ENCODE measurements around the gene GPRC5A. TPM values are rescaled to one million over a fixed set of nuclear protein-coding genes. Genes with fewer than 3 reads are reported as not detected.

GPRC5A gene
- total and polyA plus RNA-seq, 2 experiments from 2014 or later = 0.16 to 0.38 TPM

GRCh38 chr12:12890543-12891079 is 751 bp upstream of the GPRC5A start:
- Histone ChIP-seq H3K27me3 (ENCODE audit: insufficient read depth) (peaks cover 60% of the 10 kb centered on the region), H3K27ac (ENCODE audit: low read depth) (no peak overlapping the region), H3K9me2 (ENCODE audit: insufficient read depth) (no peaks in the 10 kb centered on the region), H3K79me2 (replicated peaks; ENCODE audit: insufficient read depth) (no peaks in the 10 kb centered on the region), H3K36me3 (ENCODE audit: insufficient read depth) (no peaks in the 10 kb centered on the region), H3K4me2 (peak overlapping the region; percentile 97), H2AFZ (peak overlapping the region; percentile 100), H3F3A (replicated peaks; ENCODE audit: low read depth) (no peaks in the 10 kb centered on the region), H3K4me1 (ENCODE audit: insufficient read depth) (peaks cover 5% of the 10 kb centered on the region), H4K20me1 (replicated peaks; ENCODE audit: insufficient read depth) (no peaks in the 10 kb centered on the region), H3K4me3 (peak overlapping the region; percentile 86)
- Mint-ChIP-seq H3K27ac (no peak overlapping the region), H3K36me3 (ENCODE audit: low read depth) (no peaks in the 10 kb centered on the region), H3K9me3 (no peaks in the 10 kb centered on the region; the same call in 2 of the 3 replicates), H3K4me1 (peaks cover 30% of the 10 kb centered on the region), H3K27me3 (ENCODE audit: insufficient read depth, low read depth, poor library complexity) (peaks cover 38% of the 10 kb centered on the region), H3K4me3 (peak overlapping the region; percentile 88)
- peak; percentile 79 for DNase-seq (ENCODE audit: low spot score)
- peak in 1 of 2 experiments; percentile 38; a peak in 2 of 4 replicates for TF ChIP-seq CTCF (conservative IDR thresholded peaks at IDR 0.05; ENCODE audit: low read depth in 2 of 2)
- no peak for TF ChIP-seq NANOG (IDR thresholded peaks at IDR 0.05; ENCODE audit: borderline replicate concordance)
- peak; percentile 85 for ATAC-seq

- peaks cover 52% of the 10 kb centered on the region for H3K27me3 ChIP-seq (ENCODE audit: insufficient read depth)
- H3K27ac Mint-ChIP-seq = no peak overlapping the region
- peak; percentile 4; the same call in 2 of the 3 replicates for ATAC-seq
Observed at GRCh38 chr12:12891881-12892355, 556 bp downstream of the GPRC5A start.

More at GRCh38 chr12:12891881-12892355, 556 bp downstream of the GPRC5A start:
- peaks cover 5% of the 10 kb centered on the region for H3K4me1 ChIP-seq (ENCODE audit: insufficient read depth)
- Mint-ChIP-seq H3K27me3 (ENCODE audit: insufficient read depth, low read depth, poor library complexity) (peaks cover 29% of the 10 kb centered on the region), H3K9me3 (no peaks in the 10 kb centered on the region; the same call in 2 of the 3 replicates), H3K36me3 (ENCODE audit: low read depth) (no peaks in the 10 kb centered on the region), H3K4me3 (peak overlapping the region; percentile 88), H3K4me1 (peaks cover 24% of the 10 kb centered on the region)
- TF ChIP-seq ZNF331 (CRISPR knock-in tag; IDR thresholded peaks at IDR 0.05; ENCODE audit: low read depth) = no peak
- no peak for TF ChIP-seq EZH2 (IDR thresholded peaks at IDR 0.05; ENCODE audit: low read depth, unreplicated experiment)
- no peak for TF ChIP-seq JUNB (IDR thresholded peaks at IDR 0.05; ENCODE audit: unreplicated experiment)
- no peak for TF ChIP-seq CREB1 (CRISPR knock-in tag; IDR thresholded peaks at IDR 0.05; ENCODE audit: low read depth)
- TF ChIP-seq ZNF114 (CRISPR knock-in tag; IDR thresholded peaks at IDR 0.05) = no peak
- TF ChIP-seq NANOG (IDR thresholded peaks at IDR 0.05; ENCODE audit: borderline replicate concordance) = no peak
- no peak for TF ChIP-seq ZNF462 (CRISPR knock-in tag; IDR thresholded peaks at IDR 0.05)
- TF ChIP-seq REST (IDR thresholded peaks at IDR 0.05; ENCODE audit: unreplicated experiment) = no peak
- peak overlapping the region; percentile 100 for H2AFZ ChIP-seq
- H3K27ac ChIP-seq (ENCODE audit: low read depth) = no peak overlapping the region
- no peaks in the 10 kb centered on the region for H3K9me2 ChIP-seq (ENCODE audit: insufficient read depth)
- H3K4me2 ChIP-seq = peak overlapping the region; percentile 97
- H3K4me3 ChIP-seq = peak overlapping the region; percentile 86
- no peaks in the 10 kb centered on the region for H4K20me1 ChIP-seq (replicated peaks; ENCODE audit: insufficient read depth)
- H3K36me3 ChIP-seq (ENCODE audit: insufficient read depth) = no peaks in the 10 kb centered on the region
- H3K79me2 ChIP-seq (replicated peaks; ENCODE audit: insufficient read depth) = no peaks in the 10 kb centered on the region
- no peak for DNase-seq (ENCODE audit: low spot score)
- no peaks in the 10 kb centered on the region for H3F3A ChIP-seq (replicated peaks; ENCODE audit: low read depth)

Data from GM23338 (cell line).